ENCODE results near the gene SELENOI. TPM values are rescaled to one million over a fixed set of nuclear protein-coding genes. Genes with fewer than 3 reads are reported as not detected.

Gene SELENOI
- total RNA-seq, 2 experiments from 2014 or later = 31.9 to 34.2 TPM

DNA sequence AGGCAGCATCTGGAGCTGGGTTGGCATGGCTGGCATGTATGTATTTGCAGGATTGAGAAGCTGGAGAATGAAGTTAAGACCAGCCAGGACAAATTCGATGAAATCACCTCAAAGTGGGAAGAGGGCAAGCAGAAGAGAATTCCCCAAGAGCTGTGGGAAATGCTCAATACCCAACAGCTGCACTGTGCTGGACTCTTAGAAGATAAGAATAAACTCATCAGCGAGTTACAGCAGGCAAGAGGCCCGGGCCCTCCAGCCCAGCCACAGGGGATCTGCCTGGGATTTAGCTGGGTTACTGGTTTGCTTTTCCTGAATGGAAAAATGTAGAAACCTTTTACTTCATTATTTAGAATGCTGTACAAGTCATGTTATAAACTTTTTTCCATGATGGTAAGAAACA lies 78.3 kb downstream of the SELENOI start:
- Mint-ChIP-seq H3K36me3 (no peaks in the 10 kb centered on the region), H3K9me3 (no peaks in the 10 kb centered on the region), H3K27ac (no peak overlapping the region), H3K27me3 (no peaks in the 10 kb centered on the region), H3K4me3 (no peak overlapping the region), H3K4me1 (ENCODE audit: low read depth) (no peaks in the 10 kb centered on the region)
- ChIA-PET POLR2A (no interaction called here), CTCF (no interaction called here)
- DNase-seq = no peak
- intact Hi-C loops (cut with micrococcal nuclease) = no loop called here

DNA sequence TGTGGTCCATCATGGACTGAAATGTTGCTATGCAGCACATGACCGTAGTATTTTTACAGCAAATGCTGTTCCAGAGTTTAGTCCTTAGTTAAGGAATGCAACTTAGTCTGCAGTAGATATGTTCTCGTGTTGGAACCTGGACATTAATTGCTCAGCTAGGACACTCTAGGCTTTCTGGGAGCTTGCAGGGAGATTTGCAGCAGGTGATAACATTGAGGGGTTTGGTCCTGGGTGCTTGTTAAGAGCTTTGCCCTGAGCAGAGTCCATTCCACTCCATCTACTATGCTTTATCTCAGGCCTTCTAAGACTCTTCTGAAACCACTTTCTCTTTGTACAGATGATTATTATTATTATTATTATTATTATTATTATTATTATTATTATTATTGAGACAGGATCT lies 82.9 kb downstream of the SELENOI start:
- no peak for DNase-seq
- POLR2A ChIA-PET = interaction anchor here (0.7 kb wide), 1 partner anchor 533 kb away, joined by 4 read pairs; no protein-coding TSS in a partner anchor
- Mint-ChIP-seq H3K36me3 (no peaks in the 10 kb centered on the region), H3K27ac (no peak overlapping the region), H3K4me1 (ENCODE audit: low read depth) (no peaks in the 10 kb centered on the region), H3K4me3 (no peak overlapping the region), H3K27me3 (peaks cover 5% of the 10 kb centered on the region), H3K9me3 (no peaks in the 10 kb centered on the region)
- intact Hi-C loops (cut with micrococcal nuclease) = no loop called here
- CTCF ChIA-PET = no interaction called here

DNA sequence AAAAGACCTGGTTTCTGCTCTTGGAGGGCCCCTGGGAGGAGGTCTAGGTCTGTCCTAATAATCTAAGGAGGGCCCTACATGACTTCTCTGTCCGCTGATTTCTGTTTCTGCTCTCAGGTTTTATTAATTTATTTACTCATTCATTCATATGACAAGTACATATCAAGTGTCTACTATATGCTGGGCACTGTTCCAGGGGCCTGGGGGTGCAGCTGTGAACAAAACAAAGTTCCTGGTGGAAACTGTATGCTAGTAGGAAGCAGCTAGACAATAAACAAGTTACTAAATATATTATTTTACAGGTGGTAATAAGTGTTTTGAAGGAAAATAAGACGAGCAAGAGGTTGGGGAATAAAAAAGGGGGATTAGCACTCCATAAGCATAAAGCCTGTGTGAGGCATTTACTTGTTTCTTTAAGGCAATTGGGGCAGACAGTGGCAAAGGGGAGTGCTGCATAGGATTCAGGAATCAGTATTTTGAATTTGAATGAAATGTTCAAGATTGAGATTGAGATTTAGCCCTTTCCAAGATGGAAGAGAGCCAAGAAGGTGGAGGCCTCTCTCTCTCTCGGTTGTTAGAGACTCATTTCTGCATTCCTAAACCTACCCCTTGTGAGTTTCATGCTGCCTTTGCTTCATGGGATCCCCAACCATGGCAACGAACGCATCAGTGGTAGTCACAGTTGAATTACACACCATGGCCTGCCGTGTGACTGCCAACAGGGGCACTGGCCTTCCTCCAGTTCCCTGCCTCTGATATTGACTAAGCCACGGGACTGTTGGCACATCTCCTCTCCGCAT lies 84.0 kb downstream of the SELENOI start:
- H3K4me3 Mint-ChIP-seq = no peak overlapping the region
- no peak overlapping the region for H3K27ac Mint-ChIP-seq
- H3K9me3 Mint-ChIP-seq = no peaks in the 10 kb centered on the region
- CTCF ChIA-PET = no interaction called here
- POLR2A ChIA-PET = no interaction called here
- no peaks in the 10 kb centered on the region for H3K36me3 Mint-ChIP-seq
- peaks cover 5% of the 10 kb centered on the region for H3K27me3 Mint-ChIP-seq
- no peak for DNase-seq
- no peaks in the 10 kb centered on the region for H3K4me1 Mint-ChIP-seq (ENCODE audit: low read depth)
- intact Hi-C loops (cut with micrococcal nuclease) = no loop called here

DNA sequence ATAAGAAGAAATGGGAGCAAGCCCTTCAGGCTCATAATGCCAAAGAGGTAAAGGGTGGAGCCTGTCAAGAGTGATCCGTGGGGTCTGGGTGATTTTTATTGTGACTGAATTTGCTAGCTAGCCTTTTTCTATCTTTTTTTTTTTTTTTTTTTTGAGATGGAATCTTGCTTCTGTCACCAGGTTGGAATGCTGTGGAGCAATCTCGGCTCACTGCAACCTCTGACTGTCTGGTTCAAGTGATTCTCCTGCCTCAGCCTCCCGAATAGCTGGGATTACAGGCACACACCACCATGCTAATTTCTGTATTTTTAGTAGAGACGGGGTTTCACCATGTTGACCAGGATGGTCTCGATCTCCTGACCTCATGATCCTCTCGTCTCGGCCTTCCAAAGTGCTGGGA lies 84.9 kb downstream of the SELENOI start:
- POLR2A ChIA-PET = no interaction called here
- Mint-ChIP-seq H3K27ac (no peak overlapping the region), H3K36me3 (no peaks in the 10 kb centered on the region), H3K27me3 (peaks cover 5% of the 10 kb centered on the region), H3K9me3 (no peaks in the 10 kb centered on the region), H3K4me1 (ENCODE audit: low read depth) (no peaks in the 10 kb centered on the region), H3K4me3 (no peak overlapping the region)
- CTCF ChIA-PET = no interaction called here
- intact Hi-C loops (cut with micrococcal nuclease) = no loop called here
- DNase-seq = no peak

DNA sequence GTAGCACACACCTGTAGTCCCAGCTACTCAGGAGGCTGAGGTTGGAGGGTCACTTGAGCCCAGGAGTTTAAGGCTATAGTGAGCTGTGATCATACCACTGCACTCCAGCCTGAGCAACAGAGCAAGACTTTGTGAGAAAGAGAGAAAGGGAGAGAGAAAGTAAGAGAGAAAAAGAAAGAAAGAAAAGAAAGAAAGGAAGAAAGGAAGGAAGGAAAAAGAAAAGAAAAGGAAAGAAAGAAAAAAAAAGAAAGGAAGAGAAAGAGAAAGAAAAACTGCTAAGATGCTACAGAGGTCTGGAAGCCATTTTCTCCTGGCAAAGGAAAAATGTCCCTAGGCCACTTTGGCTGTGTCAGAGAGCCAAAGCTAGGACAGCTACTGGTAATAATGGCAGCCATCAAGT lies 86.4 kb downstream of the SELENOI start:
- intact Hi-C loops (cut with micrococcal nuclease) = no loop called here
- H3K27me3 Mint-ChIP-seq = peaks cover 5% of the 10 kb centered on the region
- H3K4me1 Mint-ChIP-seq (ENCODE audit: low read depth) = no peaks in the 10 kb centered on the region
- CTCF ChIA-PET = interaction anchor here (1.5 kb wide), 1 partner anchor 23 kb away, joined by 3 read pairs; no protein-coding TSS in a partner anchor
- H3K9me3 Mint-ChIP-seq = no peaks in the 10 kb centered on the region
- H3K4me3 Mint-ChIP-seq = no peak overlapping the region
- H3K27ac Mint-ChIP-seq = no peak overlapping the region
- POLR2A ChIA-PET = no interaction called here
- DNase-seq = no peak
- no peaks in the 10 kb centered on the region for H3K36me3 Mint-ChIP-seq

DNA sequence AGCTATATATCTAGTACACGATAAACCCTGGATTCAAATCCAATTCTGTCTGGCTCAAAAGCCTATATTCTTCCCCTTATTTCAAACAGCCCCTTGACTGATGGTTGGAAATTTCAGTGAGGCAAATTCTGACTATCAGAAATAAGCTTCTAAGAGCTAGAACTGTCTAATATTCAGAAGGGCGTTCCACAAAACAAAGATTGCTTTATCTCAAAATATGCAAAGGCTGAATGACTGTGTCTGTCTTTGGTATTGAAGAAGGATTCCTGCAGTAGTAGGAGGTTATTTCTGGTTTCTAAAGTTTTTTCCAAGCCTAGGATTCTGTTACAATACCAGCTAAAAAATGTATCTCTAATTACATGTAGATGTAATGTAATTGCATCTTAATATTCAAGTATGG lies 86.9 kb downstream of the SELENOI start:
- Mint-ChIP-seq H3K4me1 (ENCODE audit: low read depth) (no peaks in the 10 kb centered on the region), H3K27me3 (peaks cover 5% of the 10 kb centered on the region), H3K9me3 (no peaks in the 10 kb centered on the region), H3K4me3 (no peak overlapping the region), H3K27ac (no peak overlapping the region), H3K36me3 (no peaks in the 10 kb centered on the region)
- ChIA-PET POLR2A (no interaction called here), CTCF (interaction anchor here (0.6 to 1.5 kb wide), 2 partner anchors 23 to 145 kb away, joined by 3 read pairs; no protein-coding TSS in a partner anchor)
- intact Hi-C loops (cut with micrococcal nuclease) = no loop called here
- DNase-seq = no peak

DNA sequence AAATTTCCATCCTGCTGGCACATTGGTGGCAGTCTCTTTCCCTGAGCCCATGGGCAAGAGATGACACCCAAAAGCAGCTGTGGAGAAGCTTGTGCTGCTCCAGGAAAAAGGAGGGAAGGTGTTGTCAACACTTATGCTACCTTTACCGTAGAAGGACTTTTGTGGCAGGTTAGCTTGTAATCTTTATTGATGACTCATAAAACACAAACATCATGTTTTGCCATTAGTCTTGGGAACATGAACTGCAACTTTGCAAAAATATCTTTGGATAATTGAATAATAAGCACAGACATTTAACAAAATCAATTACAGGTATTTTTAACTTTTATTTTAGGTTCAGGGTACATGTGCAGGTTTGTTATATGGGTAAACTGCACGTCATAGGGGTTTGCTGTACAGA lies 89.2 kb downstream of the SELENOI start:
- no peaks in the 10 kb centered on the region for H3K9me3 Mint-ChIP-seq
- intact Hi-C loops (cut with micrococcal nuclease) = no loop called here
- no peaks in the 10 kb centered on the region for H3K36me3 Mint-ChIP-seq
- no peaks in the 10 kb centered on the region for H3K4me1 Mint-ChIP-seq (ENCODE audit: low read depth)
- peaks cover 5% of the 10 kb centered on the region for H3K27me3 Mint-ChIP-seq
- ChIA-PET POLR2A (interaction anchor here (0.6 kb wide), 1 partner anchor 35 kb away, joined by 3 read pairs; no protein-coding TSS in a partner anchor), CTCF (interaction anchor here (0.6 kb wide), 1 partner anchor 691 kb away, joined by 3 read pairs; no protein-coding TSS in a partner anchor)
- H3K27ac Mint-ChIP-seq = no peak overlapping the region
- no peak for DNase-seq
- H3K4me3 Mint-ChIP-seq = no peak overlapping the region

DNA sequence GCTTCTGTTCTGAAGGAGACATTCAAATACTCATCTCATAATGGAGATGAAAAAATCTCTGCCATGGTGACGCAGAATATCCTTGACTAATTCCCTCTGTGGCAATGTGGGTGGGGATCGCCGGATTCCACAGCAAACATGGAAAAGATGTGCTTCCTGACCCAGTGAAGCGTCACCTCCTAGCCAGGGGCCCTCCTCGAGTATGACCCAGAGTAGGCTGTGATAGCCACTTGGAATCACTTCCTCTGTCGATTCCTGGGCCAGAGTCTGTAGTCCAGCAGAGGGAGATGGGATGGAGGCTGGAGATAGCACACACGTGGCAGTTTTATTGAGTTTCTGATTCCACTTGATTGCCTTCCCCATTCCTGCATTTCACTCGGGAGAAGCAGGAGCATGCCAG lies 92.6 kb downstream of the SELENOI start:
- Mint-ChIP-seq H3K4me3 (no peak overlapping the region), H3K36me3 (no peaks in the 10 kb centered on the region), H3K27me3 (no peaks in the 10 kb centered on the region), H3K9me3 (no peaks in the 10 kb centered on the region), H3K27ac (no peak overlapping the region), H3K4me1 (ENCODE audit: low read depth) (no peaks in the 10 kb centered on the region)
- no peak for DNase-seq
- intact Hi-C loops (cut with micrococcal nuclease) = no loop called here
- CTCF ChIA-PET = no interaction called here
- POLR2A ChIA-PET = no interaction called here

DNA sequence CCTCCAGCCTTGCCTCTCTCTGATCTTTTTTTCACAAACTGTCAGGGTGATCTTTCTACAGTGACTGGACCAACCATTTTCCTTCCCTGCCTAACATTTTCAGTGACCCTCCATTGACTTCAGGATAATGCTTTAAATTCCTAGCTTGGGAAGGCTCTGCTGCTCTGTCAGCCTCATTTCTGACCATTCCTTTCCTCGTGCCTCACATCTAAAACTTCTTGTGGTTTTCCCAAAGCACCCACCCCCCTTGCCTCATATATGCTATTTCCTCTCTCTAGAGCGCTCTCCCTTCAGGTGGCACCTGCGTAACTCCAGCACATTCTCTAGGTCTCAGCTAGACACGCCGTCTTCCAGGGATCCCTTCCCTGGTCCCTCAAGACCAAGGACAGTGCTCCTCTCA lies 93.0 kb downstream of the SELENOI start:
- Mint-ChIP-seq H3K9me3 (no peaks in the 10 kb centered on the region), H3K27ac (no peak overlapping the region), H3K36me3 (no peaks in the 10 kb centered on the region), H3K27me3 (no peaks in the 10 kb centered on the region), H3K4me1 (ENCODE audit: low read depth) (no peaks in the 10 kb centered on the region), H3K4me3 (no peak overlapping the region)
- POLR2A ChIA-PET = no interaction called here
- DNase-seq = no peak
- intact Hi-C loops (cut with micrococcal nuclease) = no loop called here
- CTCF ChIA-PET = no interaction called here

DNA sequence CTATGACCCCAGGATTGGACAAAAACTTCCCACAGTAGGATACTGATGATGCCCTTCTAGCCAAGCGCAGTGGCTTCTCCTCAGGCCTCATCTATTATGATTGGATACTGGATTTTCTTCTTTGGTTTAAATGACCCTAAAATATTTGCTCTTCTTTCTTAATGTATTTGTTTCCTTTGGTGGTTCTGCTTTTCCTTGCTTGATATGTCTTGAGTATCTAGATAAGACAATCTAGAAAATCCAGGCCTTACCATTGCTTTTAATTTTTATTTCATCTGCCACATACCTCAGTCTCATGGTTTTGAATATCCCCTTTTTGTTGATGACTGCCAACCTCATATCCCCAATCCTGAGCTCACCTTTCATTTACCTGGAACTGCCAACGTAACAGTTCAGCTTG lies 96.4 kb downstream of the SELENOI start:
- intact Hi-C loops (cut with micrococcal nuclease) = no loop called here
- no peak overlapping the region for H3K27ac Mint-ChIP-seq
- H3K27me3 Mint-ChIP-seq = no peaks in the 10 kb centered on the region
- no peak overlapping the region for H3K4me3 Mint-ChIP-seq
- no peaks in the 10 kb centered on the region for H3K36me3 Mint-ChIP-seq
- H3K4me1 Mint-ChIP-seq (ENCODE audit: low read depth) = no peaks in the 10 kb centered on the region
- CTCF ChIA-PET = no interaction called here
- no peak for DNase-seq
- H3K9me3 Mint-ChIP-seq = no peaks in the 10 kb centered on the region
- POLR2A ChIA-PET = no interaction called here

DNA sequence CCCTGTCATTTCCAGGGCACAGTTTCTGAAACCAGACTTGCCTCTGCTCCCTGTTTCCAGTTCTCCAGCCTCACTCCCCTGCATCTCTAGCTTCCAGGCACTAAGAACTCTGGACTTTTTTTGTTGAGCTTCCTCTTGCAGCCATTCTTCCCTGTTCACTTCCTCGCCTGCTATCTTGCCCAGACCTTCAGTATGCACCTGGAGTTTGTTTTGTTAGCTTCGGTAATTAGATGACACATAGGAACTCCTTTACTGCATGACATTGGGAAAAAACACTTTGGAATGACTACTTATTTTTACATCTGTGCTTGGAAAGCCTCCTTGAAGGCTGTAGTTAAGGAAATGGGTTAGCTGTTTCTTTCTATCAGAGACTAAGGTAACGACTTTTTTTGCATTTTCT lies 96.8 kb downstream of the SELENOI start:
- no peak for DNase-seq
- no peak overlapping the region for H3K4me3 Mint-ChIP-seq
- no peaks in the 10 kb centered on the region for H3K4me1 Mint-ChIP-seq (ENCODE audit: low read depth)
- no peaks in the 10 kb centered on the region for H3K9me3 Mint-ChIP-seq
- intact Hi-C loops (cut with micrococcal nuclease) = no loop called here
- POLR2A ChIA-PET = no interaction called here
- H3K36me3 Mint-ChIP-seq = no peaks in the 10 kb centered on the region
- CTCF ChIA-PET = no interaction called here
- no peak overlapping the region for H3K27ac Mint-ChIP-seq
- H3K27me3 Mint-ChIP-seq = no peaks in the 10 kb centered on the region

DNA sequence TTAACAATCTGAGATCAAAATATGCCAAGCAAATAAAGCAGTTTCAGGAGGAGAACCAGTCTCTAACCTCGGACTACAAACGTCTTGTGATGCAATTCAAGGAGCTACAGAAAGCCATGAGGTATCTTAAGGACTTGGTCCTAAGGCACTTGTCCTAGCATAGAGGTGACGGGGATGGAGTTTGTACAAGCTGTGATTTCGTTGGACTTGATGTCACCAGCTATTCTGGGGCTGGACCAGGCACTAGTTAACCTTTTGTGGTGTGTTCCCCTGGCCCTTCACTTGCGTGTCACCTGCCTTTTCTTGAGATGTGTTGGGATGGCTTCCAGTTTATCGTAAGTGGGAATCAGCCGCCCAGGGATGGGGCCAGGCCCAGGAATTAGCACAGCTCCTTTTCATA lies 98.3 kb downstream of the SELENOI start:
- no peaks in the 10 kb centered on the region for H3K36me3 Mint-ChIP-seq
- H3K9me3 Mint-ChIP-seq = no peaks in the 10 kb centered on the region
- POLR2A ChIA-PET = no interaction called here
- H3K4me3 Mint-ChIP-seq = no peak overlapping the region
- no peaks in the 10 kb centered on the region for H3K4me1 Mint-ChIP-seq (ENCODE audit: low read depth)
- H3K27me3 Mint-ChIP-seq = no peaks in the 10 kb centered on the region
- H3K27ac Mint-ChIP-seq = no peak overlapping the region
- intact Hi-C loops (cut with micrococcal nuclease) = no loop called here
- CTCF ChIA-PET = no interaction called here
- no peak for DNase-seq
